Peyer's patch (tissue), 4 donors: ENCODE results near the gene CDH23. TPM values are rescaled to one million over a fixed set of nuclear protein-coding genes. Genes with fewer than 3 reads are reported as not detected.
"Not testable (repeated sequence)": the region's sequence is repeated elsewhere in the genome, so short reads cannot be mapped to it uniquely, and the experiment has no call there.

Experiments used
- DNase-seq, 3 donors: peaks; one replicate each; pipeline ENCODE4 v3.0.0-alpha.2; 2017 to 2019
- H3K27ac ChIP-seq, 4 donors: fragments of 200-600 bp; sonication (generic); one replicate each; pipeline ENCODE4 v1.5.1; 2016 to 2019
- H3K27me3 ChIP-seq, 2 donors: fragments of 200-600 bp; sonication (generic); one replicate each; pipeline ENCODE4 v1.5.1; 2019
- H3K36me3 ChIP-seq, 3 donors: fragments of 200-600 bp; sonication (generic); one replicate each; pipeline ENCODE4 v1.5.1; 2016 to 2019
- H3K4me1 ChIP-seq, 4 donors: fragments of 200-600 bp; sonication (generic); one replicate each; pipeline ENCODE4 v1.5.1; 2016 to 2019
- H3K4me3 ChIP-seq, 4 donors: fragments of 200-600 bp; sonication (generic); 1 replicate in 3 of 4; 2 replicates in 1 of 4; pipeline ENCODE4 v1.5.1; 2016 to 2019; ENCODE audit warnings: mild to moderate bottlenecking in 1 of 4
- H3K9me3 ChIP-seq, 4 donors: fragments of 200-600 bp; sonication (generic); one replicate each; pipeline ENCODE4 v1.5.1; 2016 to 2019; ENCODE audit warnings: mild to moderate bottlenecking in 1 of 4
- POLR2A ChIP-seq, 2 donors: fragments of 450-650 bp; IDR thresholded peaks; one replicate each; pipeline ENCODE4 v1.5.1; 2017; ENCODE audit warnings: antibody characterized with exemption in 2 of 2, mild to moderate bottlenecking in 2 of 2, moderate library complexity in 2 of 2
- total RNA-seq, 4 donors: library from RNA; depleted of rRNA; stranded (reverse); fragments of >200 nt; gene quantifications; one replicate each; pipeline ENCODE4 v1.1.0, GENCODE V29; 2016
- TF ChIP-seq, protein P1 (sequence below), 6 experiments: fragments of 450-650 bp in 4 of 6; fragments of 200-600 bp in 2 of 6; sonication (generic) in 1 of 6; IDR thresholded peaks; one replicate each; pipeline ENCODE4 v1.5.1; 2017 to 2019; ENCODE audit warnings: antibody characterized with exemption in 6 of 6, mild to moderate bottlenecking in 3 of 6, moderate library complexity in 1 of 6

The CDH23 gene
- total RNA-seq, 4 donors from 2014 or later = 3.2 to 9.9 (median 5.4) TPM

DNA sequence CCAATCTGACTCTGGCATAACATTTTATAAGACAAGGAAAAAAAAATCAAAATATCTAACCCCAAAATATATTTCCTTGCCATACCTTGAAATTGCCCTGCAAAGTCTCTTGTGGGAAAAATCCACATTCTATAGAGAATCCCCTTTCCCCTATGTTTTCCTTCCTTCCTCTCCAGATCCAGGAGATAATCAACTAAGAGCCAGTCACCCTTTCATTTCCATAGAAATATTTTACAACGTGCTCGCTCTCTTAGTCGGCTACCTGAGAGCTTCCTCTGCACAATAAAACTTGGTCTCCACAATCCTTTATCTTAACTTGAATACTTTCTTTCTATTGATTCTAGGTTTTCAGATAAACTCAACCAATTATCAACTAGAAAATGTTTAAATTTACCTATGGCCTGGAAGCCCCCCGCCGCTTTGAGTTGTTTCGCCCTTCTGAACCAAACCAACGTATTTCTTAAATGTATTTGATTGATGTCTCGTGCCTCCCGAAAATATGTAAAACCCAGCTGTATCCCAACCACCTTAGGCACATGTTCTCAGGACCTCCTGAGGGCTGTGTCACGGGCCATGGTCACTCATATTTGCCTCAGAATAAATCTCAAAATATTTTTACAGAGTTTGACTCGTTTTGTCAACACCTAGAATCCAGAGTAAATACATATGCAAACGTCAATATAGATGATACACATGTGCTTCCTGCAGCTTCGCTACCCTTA lies 453.5 kb downstream of the CDH23 start:
- H3K4me1 ChIP-seq = peaks cover 0 to 32% (median 10%) of the 10 kb centered on the region in 4 donors
- no peaks in the 10 kb centered on the region for H3K27me3 ChIP-seq
- no peaks in the 10 kb centered on the region for H3K9me3 ChIP-seq
- no peaks in the 10 kb centered on the region for H3K36me3 ChIP-seq
- peak overlapping the region; percentile 72 to 94 (median 88) for H3K4me3 ChIP-seq
- no peak for DNase-seq
- TF ChIP-seq POLR2A (IDR thresholded peaks at IDR 0.05) = no peak
- TF ChIP-seq, protein P1, sequence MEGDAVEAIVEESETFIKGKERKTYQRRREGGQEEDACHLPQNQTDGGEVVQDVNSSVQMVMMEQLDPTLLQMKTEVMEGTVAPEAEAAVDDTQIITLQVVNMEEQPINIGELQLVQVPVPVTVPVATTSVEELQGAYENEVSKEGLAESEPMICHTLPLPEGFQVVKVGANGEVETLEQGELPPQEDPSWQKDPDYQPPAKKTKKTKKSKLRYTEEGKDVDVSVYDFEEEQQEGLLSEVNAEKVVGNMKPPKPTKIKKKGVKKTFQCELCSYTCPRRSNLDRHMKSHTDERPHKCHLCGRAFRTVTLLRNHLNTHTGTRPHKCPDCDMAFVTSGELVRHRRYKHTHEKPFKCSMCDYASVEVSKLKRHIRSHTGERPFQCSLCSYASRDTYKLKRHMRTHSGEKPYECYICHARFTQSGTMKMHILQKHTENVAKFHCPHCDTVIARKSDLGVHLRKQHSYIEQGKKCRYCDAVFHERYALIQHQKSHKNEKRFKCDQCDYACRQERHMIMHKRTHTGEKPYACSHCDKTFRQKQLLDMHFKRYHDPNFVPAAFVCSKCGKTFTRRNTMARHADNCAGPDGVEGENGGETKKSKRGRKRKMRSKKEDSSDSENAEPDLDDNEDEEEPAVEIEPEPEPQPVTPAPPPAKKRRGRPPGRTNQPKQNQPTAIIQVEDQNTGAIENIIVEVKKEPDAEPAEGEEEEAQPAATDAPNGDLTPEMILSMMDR (IDR thresholded peaks at IDR 0.05) = no peak
- peak overlapping the region; percentile 90 to 97 (median 92) for H3K27ac ChIP-seq

GRCh38 chr10:71850743-71851464 lies 454.2 kb downstream of the CDH23 start, which contains the start of gene PSAP:
Gene PSAP (minus strand): TSS chr10:71851251. CDS start chr10:71851221, 30 bp downstream.
- Histone ChIP-seq H3K36me3 (no peaks in the 10 kb centered on the region), H3K4me3 (peak within 1 kb of the TSS; percentile 72 to 94 (median 88)), H3K9me3 (no peaks in the 10 kb centered on the region), H3K27ac (peak within 1 kb of the TSS; percentile 90 to 97 (median 92)), H3K27me3 (no peaks in the 10 kb centered on the region), H3K4me1 (peaks cover 0 to 32% (median 10%) of the 10 kb centered on the region in 4 donors)
- peak; percentile 98 to 99 for TF ChIP-seq POLR2A (IDR thresholded peaks at IDR 0.05)
- TF ChIP-seq, protein P1 (IDR thresholded peaks at IDR 0.05) = no peak
- DNase-seq = peak; percentile 98 to 99 (median 99)

DNA sequence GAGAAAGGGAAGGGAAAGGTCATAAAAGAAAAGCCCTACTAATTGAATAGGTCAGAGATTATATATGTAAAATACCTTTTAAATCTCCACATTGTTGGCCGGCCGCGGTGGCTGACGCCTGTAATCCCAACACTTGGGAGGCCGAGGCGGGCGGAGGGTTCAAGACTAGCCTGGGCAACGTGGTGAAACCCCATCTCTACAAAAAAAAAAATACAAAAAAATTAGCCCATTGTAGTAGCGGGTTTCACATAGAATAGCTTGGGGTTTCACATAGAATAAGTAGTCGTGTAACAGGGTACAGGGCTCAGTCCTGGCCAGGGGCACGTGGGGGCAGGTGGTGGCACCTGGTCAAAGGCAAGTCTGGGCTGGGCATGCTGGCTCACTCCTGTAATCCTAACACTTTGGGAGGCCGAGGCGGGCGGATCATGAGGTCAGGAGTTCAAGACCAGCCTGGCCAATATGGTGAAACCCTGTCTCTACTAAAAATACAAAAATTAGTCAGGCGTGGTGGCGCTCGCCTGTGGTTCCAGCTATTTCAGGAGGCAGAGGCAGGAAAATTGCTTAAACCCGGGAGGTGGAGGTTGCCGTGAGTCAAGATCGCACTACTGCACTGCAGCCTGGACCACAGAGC lies 454.9 kb downstream of the CDH23 start:
- H3K4me3 ChIP-seq = peak overlapping the region; percentile 72 to 94 (median 88)
- DNase-seq = peak in 1 of 3 donors; percentile 19
- peaks cover 0 to 32% (median 10%) of the 10 kb centered on the region in 4 donors for H3K4me1 ChIP-seq
- H3K36me3 ChIP-seq, H3K9me3 ChIP-seq, H3K27me3 ChIP-seq: not testable (repeated sequence)
- peak overlapping the region; percentile 90 to 97 (median 92) for H3K27ac ChIP-seq

DNA sequence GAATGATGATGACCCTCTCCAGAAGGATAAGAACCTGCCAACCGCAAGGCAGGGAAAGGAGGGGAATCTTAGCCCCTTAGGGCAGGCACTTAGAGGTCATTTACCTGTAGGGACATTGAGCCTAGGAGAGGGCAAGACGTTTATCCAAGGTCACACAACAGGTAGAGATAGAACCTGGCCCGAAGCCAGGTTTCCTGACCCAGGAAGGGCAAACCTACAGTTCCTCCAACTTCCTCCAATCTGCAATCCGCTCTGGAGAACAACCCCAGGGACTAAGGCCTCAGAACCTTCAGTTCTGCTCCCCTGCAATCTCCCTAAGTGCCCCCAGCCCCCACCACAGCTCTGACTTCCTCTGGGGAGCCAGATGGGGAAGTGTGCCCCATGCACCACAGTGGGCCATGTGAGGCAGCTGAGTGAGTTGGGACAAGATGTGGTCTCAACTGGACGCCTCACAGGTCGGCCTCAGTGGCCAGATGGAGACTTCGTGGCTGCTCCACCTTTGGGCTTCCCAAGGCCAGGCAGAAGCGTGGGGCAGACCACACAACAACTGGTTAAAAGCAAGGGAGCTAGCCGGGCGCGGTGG lies 455.7 kb downstream of the CDH23 start:
- TF ChIP-seq POLR2A (IDR thresholded peaks at IDR 0.05) = no peak
- TF ChIP-seq, protein P1 (IDR thresholded peaks at IDR 0.05) = no peak

DNA sequence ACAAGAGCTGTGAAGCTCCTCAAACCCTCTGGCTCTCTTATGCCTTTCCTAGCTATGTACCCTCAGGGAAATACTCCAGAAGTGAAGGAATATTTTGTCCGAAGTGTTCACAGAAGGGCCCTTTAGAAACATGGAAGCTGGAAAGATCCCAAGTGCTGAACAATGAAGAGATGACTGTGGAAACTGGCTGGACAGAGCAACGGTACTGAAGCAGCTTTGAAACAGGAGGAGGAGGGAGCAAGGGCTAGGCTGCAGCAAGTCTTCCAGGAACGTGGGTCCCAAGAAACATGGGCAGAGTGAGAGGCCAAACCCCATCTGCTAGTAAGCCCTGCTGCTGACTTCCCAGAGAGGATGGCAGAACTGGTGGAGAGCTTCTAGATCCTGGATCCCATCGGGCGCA lies 457.3 kb downstream of the CDH23 start:
- Histone ChIP-seq H3K9me3 (no peaks in the 10 kb centered on the region), H3K4me3 (no peak overlapping the region), H3K27ac (no peak overlapping the region), H3K27me3 (no peaks in the 10 kb centered on the region), H3K36me3 (no peaks in the 10 kb centered on the region), H3K4me1 (peaks cover 0 to 19% (median 9%) of the 10 kb centered on the region in 4 donors)
- no peak for DNase-seq
- TF ChIP-seq, protein P1 (IDR thresholded peaks at IDR 0.05) = no peak
- no peak for TF ChIP-seq POLR2A (IDR thresholded peaks at IDR 0.05)

More for the DNA sequence above, 455.7 kb downstream of the CDH23 start:
- peak overlapping the region in 1 of 4 donors; percentile 97 for H3K27ac ChIP-seq
- DNase-seq = peak; percentile 49 to 77 (median 71)
- H3K4me3 ChIP-seq = no peak overlapping the region
- no peaks in the 10 kb centered on the region for H3K27me3 ChIP-seq
- H3K9me3 ChIP-seq = no peaks in the 10 kb centered on the region
- peaks cover 0 to 32% (median 10%) of the 10 kb centered on the region in 4 donors for H3K4me1 ChIP-seq
- no peaks in the 10 kb centered on the region for H3K36me3 ChIP-seq
